ENCODE results near the gene TRIM10.

The TRIM10 gene

GRCh38 chr6:30160008-30160784, 815 bp downstream of the TRIM10 start:
- no peaks in the 10 kb centered on the region for H3K36me3 ChIP-seq (ENCODE audit: control insufficient read depth, insufficient read depth, low read length)
- 86 to 93% methylated on average over 11 to 15 of the region's 17 CpGs for WGBS, 2 experiments (ENCODE audit: insufficient coverage in 2 of 2)
- peaks cover 1% of the 10 kb centered on the region for H3K4me1 ChIP-seq (ENCODE audit: control insufficient read depth, insufficient read depth, low read length, poor library complexity, severe bottlenecking)
- no peaks in the 10 kb centered on the region for H3K9me3 ChIP-seq (ENCODE audit: control insufficient read depth, low read length)
- no peak overlapping the region for H3K4me3 ChIP-seq (ENCODE audit: extremely low read depth, insufficient read depth, low read length, poor library complexity, severe bottlenecking)
- H3K27ac ChIP-seq (ENCODE audit: low read depth, low read length, severe bottlenecking), result no peak overlapping the region

GRCh38 chr6:30158475-30159040, 2.5 kb downstream of the TRIM10 start:
- no peaks in the 10 kb centered on the region for H3K36me3 ChIP-seq (ENCODE audit: control insufficient read depth, insufficient read depth, low read length)
- WGBS, 2 experiments (ENCODE audit: insufficient coverage in 2 of 2), result 57 to 86% methylated on average over 1 of the region's 3 CpGs
- H3K4me1 ChIP-seq (ENCODE audit: control insufficient read depth, insufficient read depth, low read length, poor library complexity, severe bottlenecking), result peaks cover 6% of the 10 kb centered on the region
- H3K4me3 ChIP-seq (ENCODE audit: extremely low read depth, insufficient read depth, low read length, poor library complexity, severe bottlenecking), result no peak overlapping the region
- no peaks in the 10 kb centered on the region for H3K9me3 ChIP-seq (ENCODE audit: control insufficient read depth, low read length)
- no peak overlapping the region for H3K27ac ChIP-seq (ENCODE audit: low read depth, low read length, severe bottlenecking)

- no peak overlapping the region for H3K27ac ChIP-seq (ENCODE audit: low read depth, low read length, severe bottlenecking)
- no peaks in the 10 kb centered on the region for H3K36me3 ChIP-seq (ENCODE audit: control insufficient read depth, insufficient read depth, low read length)
- peaks cover 6% of the 10 kb centered on the region for H3K4me1 ChIP-seq (ENCODE audit: control insufficient read depth, insufficient read depth, low read length, poor library complexity, severe bottlenecking)
- no peaks in the 10 kb centered on the region for H3K9me3 ChIP-seq (ENCODE audit: control insufficient read depth, low read length)
- no peak overlapping the region for H3K4me3 ChIP-seq (ENCODE audit: extremely low read depth, insufficient read depth, low read length, poor library complexity, severe bottlenecking)
- WGBS, 2 experiments (ENCODE audit: insufficient coverage in 2 of 2), result 88 to 100% methylated on average over 1 to 2 of the region's 2 CpGs
Measured at GRCh38 chr6:30157999-30158398, 3.0 kb downstream of the TRIM10 start.

DNA sequence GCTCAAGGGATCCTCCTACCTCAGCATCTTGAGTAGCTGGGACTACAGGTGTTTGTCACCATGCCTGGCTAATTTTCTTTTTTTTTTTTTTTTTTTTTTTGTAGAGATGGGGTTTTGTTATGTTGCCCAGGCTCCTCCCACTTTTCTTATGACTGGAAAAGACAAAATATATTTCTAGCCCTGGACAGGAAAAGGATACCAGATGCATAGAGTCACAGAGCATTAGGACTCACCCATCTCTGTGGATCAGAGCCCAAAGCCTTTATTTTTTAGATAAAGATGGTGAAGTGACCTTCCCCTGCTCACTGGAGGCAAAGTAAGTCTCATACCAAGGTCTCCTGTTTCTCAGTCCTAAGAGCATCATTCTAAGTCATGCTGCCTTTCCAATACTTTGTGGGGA, 3.4 kb downstream of the TRIM10 start:
- Histone ChIP-seq H3K27ac (ENCODE audit: low read depth, low read length, severe bottlenecking) (no peak overlapping the region), H3K4me3 (ENCODE audit: extremely low read depth, insufficient read depth, low read length, poor library complexity, severe bottlenecking) (no peak overlapping the region), H3K9me3 (ENCODE audit: control insufficient read depth, low read length) (no peaks in the 10 kb centered on the region), H3K36me3 (ENCODE audit: control insufficient read depth, insufficient read depth, low read length) (no peaks in the 10 kb centered on the region), H3K4me1 (ENCODE audit: control insufficient read depth, insufficient read depth, low read length, poor library complexity, severe bottlenecking) (peaks cover 6% of the 10 kb centered on the region)

DNA sequence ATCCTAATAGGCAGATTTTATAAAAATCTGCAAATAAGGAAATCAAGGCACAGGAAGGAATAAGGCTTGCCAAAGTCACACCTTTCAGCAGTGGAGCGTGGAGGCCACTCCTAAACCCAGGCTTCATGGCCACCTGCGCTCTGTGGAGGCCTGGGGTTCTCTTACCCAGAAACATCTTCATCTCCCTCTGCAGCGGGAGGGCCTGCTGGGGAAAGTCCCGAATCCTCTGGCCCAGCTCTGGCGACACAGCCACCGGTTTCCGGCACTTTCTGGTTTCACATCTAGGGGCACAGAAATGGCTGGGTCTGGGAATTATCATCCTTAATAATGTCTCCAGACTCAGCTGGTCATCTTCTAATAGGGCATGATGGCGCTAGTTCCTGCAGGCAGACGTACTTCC, 4.2 kb downstream of the TRIM10 start:
- Histone ChIP-seq H3K36me3 (ENCODE audit: control insufficient read depth, insufficient read depth, low read length) (no peaks in the 10 kb centered on the region), H3K27ac (ENCODE audit: low read depth, low read length, severe bottlenecking) (no peak overlapping the region), H3K4me3 (ENCODE audit: extremely low read depth, insufficient read depth, low read length, poor library complexity, severe bottlenecking) (no peak overlapping the region), H3K9me3 (ENCODE audit: control insufficient read depth, low read length) (no peaks in the 10 kb centered on the region), H3K4me1 (ENCODE audit: control insufficient read depth, insufficient read depth, low read length, poor library complexity, severe bottlenecking) (peaks cover 6% of the 10 kb centered on the region)
- 86 to 100% methylated on average over 5 to 9 of the region's 9 CpGs for WGBS, 2 experiments (ENCODE audit: insufficient coverage in 2 of 2)

- Histone ChIP-seq H3K4me3 (ENCODE audit: extremely low read depth, insufficient read depth, low read length, poor library complexity, severe bottlenecking) (no peak overlapping the region), H3K27ac (ENCODE audit: low read depth, low read length, severe bottlenecking) (no peak overlapping the region), H3K9me3 (ENCODE audit: control insufficient read depth, low read length) (no peaks in the 10 kb centered on the region), H3K36me3 (ENCODE audit: control insufficient read depth, insufficient read depth, low read length) (no peaks in the 10 kb centered on the region), H3K4me1 (ENCODE audit: control insufficient read depth, insufficient read depth, low read length, poor library complexity, severe bottlenecking) (peaks cover 6% of the 10 kb centered on the region)
- no CpG with 5 or more reads among the region's 4 CpGs for WGBS, 2 experiments (ENCODE audit: insufficient coverage in 2 of 2)
Measured at GRCh38 chr6:30156262-30156599, 4.8 kb downstream of the TRIM10 start.

DNA sequence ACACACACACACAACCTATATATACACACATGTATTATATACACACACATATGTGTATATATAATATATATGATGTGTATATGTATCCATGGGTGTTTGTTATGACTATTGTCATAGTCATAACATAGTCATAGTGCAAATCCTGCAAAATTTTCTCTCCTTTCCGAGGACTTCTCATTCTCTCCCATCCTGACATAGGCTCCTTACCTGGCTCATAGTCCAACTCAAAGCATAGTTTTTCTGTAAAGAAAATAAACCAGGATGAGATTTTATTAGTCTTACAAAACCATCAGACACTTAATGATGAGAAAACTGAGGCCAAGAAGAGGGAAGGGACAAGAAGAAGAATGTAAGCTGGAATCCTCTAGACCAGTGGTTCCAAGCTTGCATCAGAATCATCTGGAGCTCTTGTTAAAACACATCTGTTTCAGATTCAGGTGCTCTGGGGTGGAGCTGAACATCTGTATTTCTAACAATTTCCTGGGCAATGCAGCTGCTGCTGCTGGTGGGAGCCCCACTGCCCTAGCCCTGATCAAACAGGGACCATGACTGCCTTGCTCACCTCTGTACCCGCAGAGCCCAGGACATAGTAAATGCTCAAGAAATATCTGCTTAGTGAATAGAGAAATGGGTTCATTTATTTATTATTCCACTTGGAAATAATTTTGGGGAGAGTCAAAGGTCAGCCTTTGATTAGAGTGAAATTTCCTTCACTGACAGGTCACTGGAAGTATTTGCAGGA, 5.3 kb downstream of the TRIM10 start:
- Histone ChIP-seq H3K27ac (ENCODE audit: low read depth, low read length, severe bottlenecking) (no peak overlapping the region), H3K9me3 (ENCODE audit: control insufficient read depth, low read length) (no peaks in the 10 kb centered on the region), H3K4me3 (ENCODE audit: extremely low read depth, insufficient read depth, low read length, poor library complexity, severe bottlenecking) (no peak overlapping the region), H3K36me3 (ENCODE audit: control insufficient read depth, insufficient read depth, low read length) (no peaks in the 10 kb centered on the region), H3K4me1 (ENCODE audit: control insufficient read depth, insufficient read depth, low read length, poor library complexity, severe bottlenecking) (peaks cover 6% of the 10 kb centered on the region)
- 100% methylated on average over 1 of the region's 2 CpGs; no CpG with 5 or more reads in 1 of the 2 experiments for WGBS, 2 experiments (ENCODE audit: insufficient coverage in 2 of 2)

DNA sequence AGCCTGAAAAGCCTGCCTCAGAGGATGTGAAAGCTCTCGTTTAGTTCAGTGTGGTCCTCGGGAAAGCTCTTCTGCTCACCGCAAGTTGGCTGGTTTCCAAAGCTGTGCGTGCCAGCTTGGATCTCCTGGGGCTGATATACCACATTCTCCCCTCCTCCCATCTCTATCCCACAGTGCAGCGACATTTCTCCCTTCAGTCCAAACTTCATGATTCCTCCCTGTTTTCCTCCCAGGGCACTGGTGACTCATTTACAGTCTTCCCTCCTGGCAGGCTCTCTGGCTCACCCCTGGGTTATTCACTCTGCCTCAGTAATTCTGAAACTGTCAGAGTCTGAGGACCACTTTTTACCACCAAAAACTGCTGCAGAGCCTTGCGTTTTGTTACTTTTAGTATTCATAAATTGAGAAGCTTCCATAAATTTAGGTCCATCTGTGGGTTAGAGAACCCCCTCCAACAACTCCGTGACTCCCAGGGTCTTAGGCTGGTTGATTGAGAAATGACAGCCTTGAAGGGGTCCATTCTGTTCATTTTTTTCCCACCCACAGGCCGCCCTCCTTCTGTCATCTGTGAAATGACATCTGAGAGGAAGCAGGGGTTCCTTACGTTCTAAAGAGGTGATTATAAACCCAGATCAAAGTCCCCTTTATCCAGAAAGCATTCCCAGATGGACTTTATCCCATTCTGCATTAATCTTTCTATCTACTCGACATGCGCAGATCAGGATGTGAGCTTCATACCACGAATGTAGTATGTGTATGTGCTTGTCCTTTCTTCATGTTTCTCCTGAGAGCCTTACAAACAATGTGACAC, 6.1 kb downstream of the TRIM10 start:
- no peaks in the 10 kb centered on the region for H3K9me3 ChIP-seq (ENCODE audit: control insufficient read depth, low read length)
- no peak overlapping the region for H3K27ac ChIP-seq (ENCODE audit: low read depth, low read length, severe bottlenecking)
- no peaks in the 10 kb centered on the region for H3K36me3 ChIP-seq (ENCODE audit: control insufficient read depth, insufficient read depth, low read length)
- WGBS, 2 experiments (ENCODE audit: insufficient coverage in 2 of 2), result 77 to 80% methylated on average over 5 to 7 of the region's 12 CpGs
- H3K4me3 ChIP-seq (ENCODE audit: extremely low read depth, insufficient read depth, low read length, poor library complexity, severe bottlenecking), result no peak overlapping the region
- H3K4me1 ChIP-seq (ENCODE audit: control insufficient read depth, insufficient read depth, low read length, poor library complexity, severe bottlenecking), result peaks cover 6% of the 10 kb centered on the region

DNA sequence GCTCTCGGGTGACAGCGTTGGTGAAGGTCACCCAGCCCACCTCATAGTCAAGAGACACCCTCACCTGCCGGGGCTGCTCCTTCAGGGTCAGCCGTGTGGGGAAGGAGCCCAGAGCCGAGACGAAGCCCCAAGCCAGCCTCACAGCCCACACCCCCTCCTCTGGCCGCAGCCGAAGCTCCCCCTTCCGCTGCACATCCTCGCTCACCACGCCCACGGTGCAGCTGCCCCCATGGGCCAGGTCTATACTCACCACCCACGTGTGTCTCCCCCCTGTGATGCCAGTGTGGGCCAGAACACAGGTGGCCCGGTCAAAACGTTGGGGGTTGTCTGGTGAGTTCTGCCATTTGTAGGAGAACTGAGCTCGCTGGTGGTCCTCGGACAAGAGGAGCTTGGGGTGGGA, 7.0 kb downstream of the TRIM10 start:
- no peaks in the 10 kb centered on the region for H3K9me3 ChIP-seq (ENCODE audit: control insufficient read depth, low read length)
- H3K4me1 ChIP-seq (ENCODE audit: control insufficient read depth, insufficient read depth, low read length, poor library complexity, severe bottlenecking), result peaks cover 6% of the 10 kb centered on the region
- H3K36me3 ChIP-seq (ENCODE audit: control insufficient read depth, insufficient read depth, low read length), result no peaks in the 10 kb centered on the region
- H3K27ac ChIP-seq (ENCODE audit: low read depth, low read length, severe bottlenecking), result no peak overlapping the region
- H3K4me3 ChIP-seq (ENCODE audit: extremely low read depth, insufficient read depth, low read length, poor library complexity, severe bottlenecking), result no peak overlapping the region
- 84 to 100% methylated on average over 2 to 10 of the region's 17 CpGs for WGBS, 2 experiments (ENCODE audit: insufficient coverage in 2 of 2)

- Histone ChIP-seq H3K36me3 (ENCODE audit: control insufficient read depth, insufficient read depth, low read length) (no peaks in the 10 kb centered on the region), H3K4me1 (ENCODE audit: control insufficient read depth, insufficient read depth, low read length, poor library complexity, severe bottlenecking) (peaks cover 6% of the 10 kb centered on the region), H3K9me3 (ENCODE audit: control insufficient read depth, low read length) (no peaks in the 10 kb centered on the region), H3K4me3 (ENCODE audit: extremely low read depth, insufficient read depth, low read length, poor library complexity, severe bottlenecking) (no peak overlapping the region), H3K27ac (ENCODE audit: low read depth, low read length, severe bottlenecking) (no peak overlapping the region)
- WGBS, 2 experiments (ENCODE audit: insufficient coverage in 2 of 2), result 71 to 100% methylated on average over 1 of the region's 3 CpGs
Measured at GRCh38 chr6:30152910-30153610, 8.0 kb downstream of the TRIM10 start.
